ENCODE results near the gene SNX3. TPM values are rescaled to one million over a fixed set of nuclear protein-coding genes. Genes with fewer than 3 reads are reported as not detected.

The SNX3 gene
- polyA plus RNA-seq, 1 donor: 195 TPM

DNA sequence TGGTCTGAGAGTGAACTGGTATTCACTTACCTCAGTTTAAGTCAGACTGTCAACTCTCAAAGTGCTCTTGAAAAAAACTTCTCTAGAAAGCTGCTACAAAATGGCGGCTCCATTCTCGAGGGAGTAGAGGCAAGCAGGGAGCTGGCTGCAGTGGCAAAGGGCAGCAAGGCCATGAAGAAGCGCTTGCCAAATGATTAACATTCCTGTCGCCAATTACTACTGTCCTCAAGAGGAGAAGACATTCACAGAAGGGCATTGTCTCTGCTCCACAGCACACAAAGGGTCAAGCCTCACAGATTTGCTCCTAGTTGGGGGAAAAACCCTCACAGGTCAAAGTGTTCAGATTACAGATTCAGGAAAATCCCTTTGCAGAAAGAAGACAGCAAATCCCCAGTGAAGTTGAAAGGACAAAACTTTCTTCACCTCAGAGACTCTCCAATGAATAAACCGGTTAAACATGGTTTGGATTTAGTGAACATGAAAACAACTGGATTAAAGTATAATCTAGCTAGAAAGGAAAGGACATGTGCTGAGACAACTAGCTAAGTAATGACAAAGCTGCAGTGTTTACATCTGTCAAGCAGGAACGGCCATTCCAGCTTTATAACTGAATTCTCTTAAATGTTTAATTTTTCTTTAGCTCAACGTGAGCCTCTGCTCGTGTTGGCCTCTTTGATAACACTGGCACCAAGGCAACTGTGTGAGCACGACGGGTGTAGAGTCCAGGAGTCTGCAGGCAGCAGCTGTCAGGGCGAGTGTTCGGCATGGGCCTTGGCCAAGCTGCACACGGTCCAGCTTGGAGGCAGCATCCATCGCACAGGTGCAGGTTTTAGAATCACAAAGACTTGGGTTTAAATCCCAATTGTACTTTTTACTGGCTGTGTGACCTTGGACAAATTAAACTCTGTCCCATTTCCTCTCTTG is 57.4 kb downstream of the SNX3 start:
- no peak for DNase-seq

DNA sequence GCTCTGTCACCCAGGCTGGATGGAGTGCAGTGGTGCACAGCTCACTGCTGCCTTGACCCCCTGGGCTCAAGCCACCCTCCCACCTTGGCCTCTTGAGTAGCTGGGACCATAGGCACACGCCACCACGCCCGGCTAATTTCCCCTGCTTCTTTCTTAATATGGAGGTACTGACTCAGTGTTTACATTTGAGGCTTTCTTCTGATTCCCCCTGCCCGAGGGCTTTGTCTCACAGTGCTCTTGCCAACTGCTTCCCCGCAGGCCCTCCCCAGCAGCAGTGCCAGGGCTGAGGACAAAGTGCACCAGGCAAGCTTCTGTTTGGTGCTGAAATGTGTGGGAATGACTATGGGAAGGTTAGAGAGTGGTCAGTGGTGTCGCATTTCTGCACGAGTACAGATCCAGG is 60.2 kb downstream of the SNX3 start:
- DNase-seq: no peak

DNA sequence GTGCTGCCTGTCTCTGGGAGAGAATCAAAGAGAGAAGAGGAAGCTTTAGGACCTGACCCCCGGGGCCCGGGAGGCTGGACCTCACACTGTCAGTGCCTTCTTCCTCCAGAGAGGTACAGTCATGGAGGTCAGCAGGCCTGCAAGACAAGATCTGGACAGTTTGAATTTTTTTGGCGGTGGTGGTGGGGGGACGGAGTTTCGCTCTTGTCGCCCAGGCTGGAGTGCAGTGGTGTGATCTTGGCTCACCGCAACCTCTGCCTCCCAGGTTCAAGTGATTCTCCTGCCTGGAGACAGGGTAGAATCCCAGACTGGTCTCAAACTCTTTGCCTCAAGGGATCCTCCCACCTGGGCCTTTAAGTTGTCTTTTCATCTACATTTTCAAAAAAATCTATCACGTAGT is 60.7 kb downstream of the SNX3 start:
- DNase-seq: no peak

DNA sequence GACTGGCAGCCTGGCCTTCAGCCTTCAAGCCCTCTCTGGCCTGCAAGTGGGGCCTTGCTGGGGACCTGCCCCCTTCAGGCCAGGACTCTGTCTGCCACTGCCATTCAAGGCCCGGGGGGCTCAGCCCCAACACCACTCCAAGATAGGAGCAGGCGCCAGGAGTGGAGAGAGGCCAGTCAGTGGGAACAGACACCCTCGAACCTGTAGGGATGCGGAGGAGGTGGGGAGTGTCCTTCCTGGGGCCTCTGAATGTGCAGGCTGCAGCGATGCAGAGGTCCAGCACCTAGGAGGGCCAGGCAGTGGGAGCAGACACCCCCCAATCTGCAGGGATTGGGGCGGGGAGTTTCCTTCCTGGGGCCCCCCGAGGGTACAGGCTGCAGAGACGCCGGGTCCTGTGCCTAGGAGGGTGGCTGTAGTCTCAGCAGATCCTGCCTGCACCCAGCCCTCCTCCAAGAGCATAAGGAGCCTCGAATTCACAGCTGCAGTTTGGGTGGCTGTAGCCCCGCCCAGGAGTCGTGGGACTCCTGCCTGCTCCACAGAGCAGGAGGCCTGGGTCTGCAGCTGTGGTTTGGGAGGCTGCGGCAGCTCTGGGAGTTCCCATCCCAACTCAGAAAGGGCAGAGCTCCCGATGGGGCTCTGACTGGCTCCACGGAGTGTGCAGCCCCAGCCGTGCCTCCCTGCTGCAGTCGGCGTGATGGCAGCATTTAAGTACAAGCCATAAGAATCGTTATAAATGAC is 61.9 kb downstream of the SNX3 start:
- DNase-seq: no peak

GRCh38 chr6:108195209-108195608 is 65.6 kb downstream of the SNX3 start:
- no peak for DNase-seq

DNA sequence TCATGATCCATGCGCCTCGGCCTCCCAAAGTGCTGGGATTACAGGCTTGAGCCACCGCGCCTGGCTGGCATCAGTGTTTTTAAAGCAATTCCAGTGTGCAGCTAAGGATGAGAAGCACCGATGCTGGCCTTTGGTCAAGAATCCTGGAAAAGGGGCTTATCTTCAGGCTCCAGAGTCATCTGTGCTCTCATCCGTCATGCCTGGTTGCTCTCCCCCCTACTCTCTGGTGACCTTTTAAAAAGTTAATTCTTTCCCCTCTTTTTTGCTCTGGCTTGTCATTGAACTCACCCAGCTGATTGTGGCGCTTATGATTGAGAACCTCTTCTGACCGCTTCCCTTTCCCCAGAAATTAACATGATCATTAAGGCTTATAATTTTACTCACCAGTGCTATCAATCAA is 66.3 kb downstream of the SNX3 start:
- DNase-seq: no peak

DNA sequence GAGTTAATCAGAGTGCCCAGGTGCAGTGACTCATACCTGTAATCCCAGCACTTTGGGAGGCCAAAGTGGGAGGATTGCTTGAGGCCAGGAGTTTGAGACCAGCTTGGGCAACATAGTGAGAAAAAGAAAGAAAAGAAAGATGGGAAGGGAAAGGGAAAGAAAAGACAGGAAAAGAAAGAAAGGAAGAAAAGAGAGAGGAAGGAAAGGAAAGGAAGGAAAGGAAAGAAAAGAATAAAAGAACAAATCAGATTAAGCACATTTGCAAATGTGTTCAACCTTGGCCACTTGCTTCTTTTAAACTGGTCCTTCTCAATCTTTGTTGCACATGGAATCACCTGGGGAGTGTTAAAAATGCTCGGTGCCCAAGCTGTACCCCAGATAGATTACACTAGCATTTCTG is 67.0 kb downstream of the SNX3 start:
- DNase-seq: no peak

- DNase-seq: no peak
Measured at GRCh38 chr6:108193131-108193530, 67.7 kb downstream of the SNX3 start.

DNA sequence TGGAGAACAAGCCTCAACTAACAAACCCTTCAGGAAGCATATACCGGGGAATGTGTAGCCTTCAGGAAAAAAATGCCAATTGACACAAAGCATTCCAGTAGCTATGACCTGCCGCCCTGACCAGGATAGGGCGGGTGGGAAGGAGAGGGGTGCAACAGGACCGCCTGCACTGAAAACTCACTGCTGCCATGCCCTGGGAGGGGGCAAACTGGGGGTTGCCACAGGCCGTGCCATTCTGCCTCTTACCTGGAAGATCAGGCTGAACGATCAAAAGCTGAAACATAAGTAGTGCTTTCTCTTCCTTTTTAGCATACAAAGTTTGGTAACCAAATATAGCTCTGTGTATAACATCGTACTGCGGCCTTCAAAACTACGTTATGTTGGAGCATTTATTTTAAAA is 73.3 kb downstream of the SNX3 start:
- no peak for DNase-seq

- no peak for DNase-seq
Measured at GRCh38 chr6:108186226-108186625, 74.6 kb downstream of the SNX3 start.

DNA sequence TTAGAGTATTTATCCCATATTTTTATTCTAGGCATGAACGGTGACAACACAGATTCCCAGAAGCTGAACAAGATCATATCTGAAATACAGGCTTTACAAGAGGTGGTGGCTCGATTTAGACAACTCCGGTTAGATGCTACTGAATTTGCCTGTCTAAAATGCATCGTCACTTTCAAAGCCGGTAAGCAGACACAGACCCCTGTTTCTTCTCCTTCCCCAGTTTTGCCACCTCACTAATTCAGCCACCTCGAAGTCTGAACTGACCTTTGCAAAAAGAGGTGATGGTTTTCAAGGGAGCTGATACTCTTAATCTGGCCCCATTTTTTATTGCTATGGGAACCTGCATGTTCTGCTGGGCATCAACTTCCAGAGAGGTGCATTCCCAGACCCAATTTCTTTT is 80.1 kb downstream of the SNX3 start:
- DNase-seq: no peak

- DNase-seq: no peak
Measured at GRCh38 chr6:108180266-108180665, 80.6 kb downstream of the SNX3 start.

GRCh38 chr6:108179741-108180140 is 81.1 kb downstream of the SNX3 start:
- DNase-seq: no peak

DNA sequence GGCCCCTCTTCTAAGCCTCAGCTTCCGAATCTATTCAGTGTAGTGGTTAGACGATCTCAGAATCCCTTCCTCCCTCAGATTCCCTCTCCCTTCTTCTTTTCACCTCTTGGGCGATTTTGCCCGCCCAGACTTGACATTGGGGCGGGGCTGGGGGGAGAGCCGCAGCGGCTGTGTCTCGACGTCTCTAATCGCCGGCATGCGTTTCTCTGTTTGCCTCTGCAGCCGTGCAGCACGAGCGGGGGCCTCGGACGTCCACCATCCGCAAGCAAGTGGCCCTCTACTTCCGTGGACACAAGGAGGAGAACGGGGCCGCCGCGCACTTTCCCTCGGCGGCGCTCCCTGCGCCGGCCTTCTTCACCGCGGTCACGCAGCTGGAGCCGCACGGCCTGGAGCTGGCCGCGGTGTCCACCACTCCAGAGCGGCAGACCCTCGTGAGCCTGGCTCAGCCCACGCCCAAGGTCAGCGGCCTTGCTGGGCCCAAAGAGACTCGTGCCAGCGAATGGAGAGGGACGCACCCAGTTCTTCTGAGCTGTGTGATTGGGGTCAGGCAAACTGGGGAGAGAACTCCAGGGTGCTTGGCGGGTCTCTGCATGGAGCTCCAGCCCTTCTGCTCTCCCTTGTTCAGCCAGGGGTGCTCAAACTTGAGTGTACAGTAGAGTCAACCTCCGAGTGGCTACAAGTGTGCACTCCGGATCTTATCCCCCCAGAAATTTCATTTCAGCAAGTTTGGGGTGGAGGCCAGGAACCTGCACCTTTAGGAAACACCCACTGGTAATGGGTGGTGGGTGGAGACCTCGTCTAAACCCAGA is 84.4 kb downstream of the SNX3 start:
- no peak for DNase-seq

DNA sequence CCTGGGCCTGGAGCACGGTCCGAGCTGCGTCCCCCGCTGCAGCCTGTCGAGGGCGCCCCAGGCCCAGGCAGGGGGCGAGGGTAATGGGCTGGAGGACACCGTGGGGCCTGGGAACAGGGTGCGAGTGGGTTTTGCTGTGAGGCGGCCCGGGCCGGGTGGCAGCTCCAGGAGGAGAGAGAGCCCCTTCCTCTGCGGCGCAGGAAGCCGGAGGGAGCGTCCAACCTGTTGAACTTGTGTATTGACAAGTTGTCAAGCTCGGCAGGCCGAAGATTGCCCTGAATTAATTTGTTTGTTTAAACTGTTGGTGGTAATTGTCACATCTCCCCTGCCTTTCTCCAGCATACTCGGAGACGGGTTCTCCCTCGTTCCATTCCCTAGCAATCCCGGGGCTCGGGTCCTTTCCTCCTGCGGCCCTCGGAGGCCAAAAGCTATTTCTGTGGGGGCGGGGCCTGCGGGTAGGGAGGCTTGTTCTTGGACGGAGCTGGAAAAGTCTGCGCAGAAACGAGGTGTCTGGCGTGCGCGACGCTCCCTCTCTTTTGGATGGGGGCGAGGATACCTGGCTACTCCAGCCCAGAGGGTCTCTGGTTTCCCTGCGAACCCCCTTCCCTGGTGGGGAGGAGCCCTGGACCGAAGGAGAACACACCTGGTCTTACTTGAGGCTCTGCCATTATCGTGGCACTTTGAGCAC is 85.1 kb downstream of the SNX3 start:
- DNase-seq: no peak

- no peak for DNase-seq
Measured at GRCh38 chr6:108175176-108175591, 85.7 kb downstream of the SNX3 start.

- DNase-seq: peak; percentile 50
Measured at GRCh38 chr6:108174371-108175175, 86.3 kb downstream of the SNX3 start.

DNA sequence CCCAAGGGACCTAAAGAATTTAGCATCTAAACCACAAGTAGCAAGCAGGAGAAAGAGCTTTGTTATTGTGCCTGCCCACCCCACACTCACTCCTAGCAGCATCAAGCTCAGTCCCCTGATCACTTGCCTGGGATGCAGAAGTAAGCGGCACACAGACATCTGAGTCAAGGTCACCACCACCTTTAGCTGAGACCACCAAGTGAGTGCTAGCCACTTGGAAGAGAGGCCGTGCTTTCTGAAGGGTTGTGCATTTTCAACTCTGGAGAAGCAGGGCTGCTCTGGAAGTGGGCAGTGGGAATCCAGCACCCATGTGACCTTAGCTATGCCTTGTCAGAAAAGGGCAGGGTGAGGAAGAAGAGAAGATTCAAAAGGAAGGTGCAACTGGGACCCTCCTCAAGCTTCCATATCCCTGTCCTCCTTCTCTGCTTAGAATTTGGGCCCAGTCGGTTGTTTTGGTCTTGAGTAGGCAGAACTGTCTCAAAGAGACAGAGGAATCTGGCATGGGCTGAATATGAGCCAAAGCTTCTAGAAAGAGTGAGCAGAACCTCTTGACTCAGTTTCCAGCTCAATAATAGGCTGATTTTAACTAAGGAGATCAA is 88.8 kb downstream of the SNX3 start:
- no peak for DNase-seq

DNA sequence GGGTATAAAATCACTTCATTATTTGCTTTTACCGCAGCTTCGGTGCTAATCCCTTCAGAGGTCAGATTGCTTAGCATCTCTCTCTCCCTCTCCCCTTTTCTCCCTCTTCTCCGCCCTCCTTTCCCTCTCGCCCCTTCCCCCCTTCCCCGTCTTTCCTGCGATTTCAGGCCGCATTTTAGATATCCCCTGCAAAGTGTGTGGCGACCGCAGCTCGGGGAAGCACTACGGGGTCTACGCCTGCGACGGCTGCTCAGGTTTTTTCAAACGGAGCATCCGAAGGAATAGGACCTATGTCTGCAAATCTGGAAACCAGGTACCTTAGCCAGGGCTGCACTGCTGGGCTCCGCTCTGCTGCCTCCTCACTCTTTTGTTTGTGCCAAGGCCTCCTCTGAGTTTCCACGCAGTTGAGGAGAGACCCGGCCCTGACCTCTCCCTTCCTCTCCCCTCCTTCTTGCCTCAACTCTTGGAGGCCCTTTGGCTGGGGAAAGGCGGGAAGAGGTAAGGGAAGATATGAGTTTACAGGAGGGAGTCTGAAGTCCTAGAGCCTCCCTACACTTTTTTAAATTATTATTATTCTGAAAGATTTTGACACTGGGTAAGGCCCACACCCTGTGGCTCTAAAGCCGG is 89.4 kb downstream of the SNX3 start:
- DNase-seq: no peak
